Measurements from ENCODE around the gene ARPC5L. TPM values are rescaled to one million over a fixed set of nuclear protein-coding genes. Genes with fewer than 3 reads are reported as not detected.

ARPC5L gene
- polyA plus RNA-seq, 1 experiment: 62.0 TPM

GRCh38 chr9:124853605-124854143, 8.3 kb upstream of the ARPC5L start:
- no peak overlapping the region; the same call in 1 of the 2 replicates for H3K4me3 ChIP-seq (ENCODE audit: low read depth, low read length)
- CTCF ChIA-PET: interaction anchor here (0.6 to 13.2 kb wide), 25 partner anchors 8 to 522 kb away, joined by 3 to 674 read pairs (median 4); partner anchors contain the start of genes ARPC5L, NR6A1, OLFML2A and RPL35
- DNase-seq (ENCODE audit: low read depth, low spot score): no peak

GRCh38 chr9:124854161-124854560, 7.8 kb upstream of the ARPC5L start:
- POLR2A ChIA-PET: interaction anchor here (0.5 to 2.9 kb wide), 4 partner anchors 26 to 83 kb away, joined by 3 to 12 read pairs (median 8); partner anchors contain the start of gene NR6A1
- peaks cover 3% of the 10 kb centered on the region for H3K27me3 ChIP-seq (ENCODE audit: control insufficient read depth, insufficient read depth, low read length)
- no peak overlapping the region for H3K4me3 ChIP-seq (ENCODE audit: low read depth, low read length)
- H3K27ac ChIP-seq (ENCODE audit: low read depth, low read length): no peak overlapping the region
- H3K9me3 ChIP-seq (ENCODE audit: control insufficient read depth, insufficient read depth, low read length): no peaks in the 10 kb centered on the region; the same call in 1 of the 2 replicates
- no peak for TF ChIP-seq CTCF (IDR thresholded peaks at IDR 0.05; ENCODE audit: low read depth, low read length)
- no peak for DNase-seq (ENCODE audit: low read depth, low spot score)
- CTCF ChIA-PET: interaction anchor here (0.6 to 13.2 kb wide), 11 partner anchors 12 to 85 kb away, joined by 3 to 674 read pairs (median 7); partner anchors contain the start of genes NR6A1 and OLFML2A

More at GRCh38 chr9:124853605-124854143, 8.3 kb upstream of the ARPC5L start:
- peaks cover 3% of the 10 kb centered on the region for H3K27me3 ChIP-seq (ENCODE audit: control insufficient read depth, insufficient read depth, low read length)
- POLR2A ChIA-PET: interaction anchor here (0.8 to 2.9 kb wide), 4 partner anchors 74 to 82 kb away, joined by 3 to 12 read pairs (median 12); partner anchors contain the start of gene NR6A1
- H3K27ac ChIP-seq (ENCODE audit: low read depth, low read length): no peak overlapping the region
- no peaks in the 10 kb centered on the region; the same call in 1 of the 2 replicates for H3K9me3 ChIP-seq (ENCODE audit: control insufficient read depth, insufficient read depth, low read length)
- TF ChIP-seq CTCF (IDR thresholded peaks at IDR 0.05; ENCODE audit: low read depth, low read length): no peak

GRCh38 chr9:124854822-124855221, 7.1 kb upstream of the ARPC5L start:
- Histone ChIP-seq H3K27ac (ENCODE audit: low read depth, low read length) (no peak overlapping the region), H3K27me3 (ENCODE audit: control insufficient read depth, insufficient read depth, low read length) (peaks cover 3% of the 10 kb centered on the region), H3K4me3 (ENCODE audit: low read depth, low read length) (no peak overlapping the region), H3K9me3 (ENCODE audit: control insufficient read depth, insufficient read depth, low read length) (no peaks in the 10 kb centered on the region; the same call in 1 of the 2 replicates)
- no peak for DNase-seq (ENCODE audit: low read depth, low spot score)
- no peak for TF ChIP-seq CTCF (IDR thresholded peaks at IDR 0.05; ENCODE audit: low read depth, low read length)
- POLR2A ChIA-PET: interaction anchor here (0.5 to 2.9 kb wide), 3 partner anchors 27 to 82 kb away, joined by 5 to 12 read pairs (median 9); no protein-coding TSS in a partner anchor
- CTCF ChIA-PET: interaction anchor here (0.6 to 13.2 kb wide), 4 partner anchors 13 to 85 kb away, joined by 3 to 674 read pairs (median 20); partner anchors contain the start of genes NR6A1 and OLFML2A

- TF ChIP-seq CTCF (IDR thresholded peaks at IDR 0.05; ENCODE audit: low read depth, low read length): no peak
- CTCF ChIA-PET: interaction anchor here (13.2 kb wide), 1 partner anchor 81 kb away, joined by 674 read pairs; the partner anchor contains the start of genes NR6A1 and OLFML2A
- POLR2A ChIA-PET: interaction anchor here (0.7 to 2.3 kb wide), 4 partner anchors 76 to 270 kb away, joined by 3 to 9 read pairs (median 6); partner anchors contain the start of gene OLFML2A
- Histone ChIP-seq H3K27ac (ENCODE audit: low read depth, low read length) (no peak overlapping the region), H3K9me3 (ENCODE audit: control insufficient read depth, insufficient read depth, low read length) (no peaks in the 10 kb centered on the region; the same call in 1 of the 2 replicates), H3K4me3 (ENCODE audit: low read depth, low read length) (no peak overlapping the region), H3K27me3 (ENCODE audit: control insufficient read depth, insufficient read depth, low read length) (peaks cover 3% of the 10 kb centered on the region)
- no peak for DNase-seq (ENCODE audit: low read depth, low spot score)
Measured at GRCh38 chr9:124855566-124855943, 6.4 kb upstream of the ARPC5L start.

Measured in AG04450 (cell line).